Measurements from ENCODE around the gene MAN2A1.
"Not testable (repeated sequence)": the region's sequence is repeated elsewhere in the genome, so short reads cannot be mapped to it uniquely, and the experiment has no call there.

The MAN2A1 gene

DNA sequence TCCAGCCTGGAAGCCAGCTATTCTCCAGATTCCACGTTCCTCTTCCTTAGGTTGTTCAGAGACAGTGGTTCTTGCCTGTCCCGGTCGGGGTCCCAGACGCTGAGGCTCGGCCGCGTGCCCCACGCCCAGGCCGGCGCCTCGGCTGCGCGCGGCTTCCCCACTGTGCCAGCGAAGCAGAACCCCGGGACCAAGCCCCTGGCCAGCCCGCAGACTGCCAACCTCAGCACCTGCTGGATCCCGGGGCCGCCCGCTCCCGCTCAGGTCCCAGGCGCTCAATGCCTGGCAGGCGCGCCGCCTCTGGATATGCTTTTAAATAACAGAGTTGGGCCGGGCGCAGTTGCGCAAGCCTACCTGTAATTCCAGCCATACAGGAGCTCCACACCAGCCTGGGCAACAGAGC is 195.5 kb downstream of the MAN2A1 start:
- Histone ChIP-seq H3K27me3 (replicated peaks; ENCODE audit: control insufficient read depth, insufficient read depth, low read length) (no peaks in the 10 kb centered on the region), H3K36me3 (ENCODE audit: control insufficient read depth, insufficient read depth, low read length) (no peaks in the 10 kb centered on the region), H3K4me3 (replicated peaks; ENCODE audit: low read depth, low read length) (no peak overlapping the region)
- no peak for DNase-seq (ENCODE audit: extremely low read depth, insufficient read length)
- TF ChIP-seq, protein P1, sequence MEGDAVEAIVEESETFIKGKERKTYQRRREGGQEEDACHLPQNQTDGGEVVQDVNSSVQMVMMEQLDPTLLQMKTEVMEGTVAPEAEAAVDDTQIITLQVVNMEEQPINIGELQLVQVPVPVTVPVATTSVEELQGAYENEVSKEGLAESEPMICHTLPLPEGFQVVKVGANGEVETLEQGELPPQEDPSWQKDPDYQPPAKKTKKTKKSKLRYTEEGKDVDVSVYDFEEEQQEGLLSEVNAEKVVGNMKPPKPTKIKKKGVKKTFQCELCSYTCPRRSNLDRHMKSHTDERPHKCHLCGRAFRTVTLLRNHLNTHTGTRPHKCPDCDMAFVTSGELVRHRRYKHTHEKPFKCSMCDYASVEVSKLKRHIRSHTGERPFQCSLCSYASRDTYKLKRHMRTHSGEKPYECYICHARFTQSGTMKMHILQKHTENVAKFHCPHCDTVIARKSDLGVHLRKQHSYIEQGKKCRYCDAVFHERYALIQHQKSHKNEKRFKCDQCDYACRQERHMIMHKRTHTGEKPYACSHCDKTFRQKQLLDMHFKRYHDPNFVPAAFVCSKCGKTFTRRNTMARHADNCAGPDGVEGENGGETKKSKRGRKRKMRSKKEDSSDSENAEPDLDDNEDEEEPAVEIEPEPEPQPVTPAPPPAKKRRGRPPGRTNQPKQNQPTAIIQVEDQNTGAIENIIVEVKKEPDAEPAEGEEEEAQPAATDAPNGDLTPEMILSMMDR (IDR thresholded peaks at IDR 0.05; ENCODE audit: insufficient read depth, low read length, poor library complexity, severe bottlenecking) = no peak

DNA sequence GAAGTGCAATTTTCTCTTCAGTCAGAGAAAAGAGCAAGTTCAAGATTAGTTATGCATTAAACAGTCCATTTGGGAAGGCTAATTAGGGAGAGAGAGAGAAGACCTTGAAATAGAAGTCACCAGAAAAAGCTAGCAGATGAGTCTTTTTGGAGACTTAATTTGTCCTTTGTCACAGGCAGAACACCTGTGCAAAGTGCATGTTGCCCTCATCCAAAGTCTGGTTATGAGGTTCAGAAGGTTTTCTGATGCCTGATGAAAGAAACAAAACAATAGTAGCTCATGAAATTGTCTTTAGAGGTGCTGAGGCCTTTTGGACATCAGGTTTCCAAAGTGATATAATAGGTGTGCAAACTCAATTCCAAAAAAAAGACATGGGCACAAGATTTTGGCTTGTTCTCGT is 199.3 kb downstream of the MAN2A1 start:
- TF ChIP-seq, protein P1 (IDR thresholded peaks at IDR 0.05; ENCODE audit: insufficient read depth, low read length, poor library complexity, severe bottlenecking) = no peak
- Histone ChIP-seq H3K4me3 (replicated peaks; ENCODE audit: low read depth, low read length) (no peak overlapping the region), H3K36me3 (ENCODE audit: control insufficient read depth, insufficient read depth, low read length) (no peaks in the 10 kb centered on the region), H3K27me3 (replicated peaks; ENCODE audit: control insufficient read depth, insufficient read depth, low read length) (no peaks in the 10 kb centered on the region)
- DNase-seq (ENCODE audit: extremely low read depth, insufficient read length) = no peak

DNA sequence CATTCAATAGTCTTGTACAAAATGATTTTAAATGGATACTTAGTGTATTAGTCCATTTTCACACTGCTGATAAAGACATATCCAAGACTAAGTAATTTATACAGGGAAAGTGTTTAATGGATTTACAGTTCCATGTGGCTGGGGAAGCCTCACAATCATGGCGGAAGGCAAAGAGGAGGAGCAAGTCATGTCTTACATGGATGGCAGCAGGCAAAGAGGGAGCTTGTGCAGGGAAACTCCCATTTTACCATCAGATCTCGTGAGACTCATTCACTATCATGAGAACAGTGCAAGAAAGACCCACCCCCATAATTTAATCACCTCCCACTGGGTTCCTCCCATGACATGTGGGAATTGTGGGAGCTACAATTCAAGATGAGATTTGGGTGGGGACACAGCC is 203.5 kb downstream of the MAN2A1 start:
- H3K36me3 ChIP-seq (ENCODE audit: control insufficient read depth, insufficient read depth, low read length); DNase-seq (ENCODE audit: extremely low read depth, insufficient read length); H3K4me3 ChIP-seq (replicated peaks; ENCODE audit: low read depth, low read length); H3K27me3 ChIP-seq (replicated peaks; ENCODE audit: control insufficient read depth, insufficient read depth, low read length): not testable (repeated sequence)

DNA sequence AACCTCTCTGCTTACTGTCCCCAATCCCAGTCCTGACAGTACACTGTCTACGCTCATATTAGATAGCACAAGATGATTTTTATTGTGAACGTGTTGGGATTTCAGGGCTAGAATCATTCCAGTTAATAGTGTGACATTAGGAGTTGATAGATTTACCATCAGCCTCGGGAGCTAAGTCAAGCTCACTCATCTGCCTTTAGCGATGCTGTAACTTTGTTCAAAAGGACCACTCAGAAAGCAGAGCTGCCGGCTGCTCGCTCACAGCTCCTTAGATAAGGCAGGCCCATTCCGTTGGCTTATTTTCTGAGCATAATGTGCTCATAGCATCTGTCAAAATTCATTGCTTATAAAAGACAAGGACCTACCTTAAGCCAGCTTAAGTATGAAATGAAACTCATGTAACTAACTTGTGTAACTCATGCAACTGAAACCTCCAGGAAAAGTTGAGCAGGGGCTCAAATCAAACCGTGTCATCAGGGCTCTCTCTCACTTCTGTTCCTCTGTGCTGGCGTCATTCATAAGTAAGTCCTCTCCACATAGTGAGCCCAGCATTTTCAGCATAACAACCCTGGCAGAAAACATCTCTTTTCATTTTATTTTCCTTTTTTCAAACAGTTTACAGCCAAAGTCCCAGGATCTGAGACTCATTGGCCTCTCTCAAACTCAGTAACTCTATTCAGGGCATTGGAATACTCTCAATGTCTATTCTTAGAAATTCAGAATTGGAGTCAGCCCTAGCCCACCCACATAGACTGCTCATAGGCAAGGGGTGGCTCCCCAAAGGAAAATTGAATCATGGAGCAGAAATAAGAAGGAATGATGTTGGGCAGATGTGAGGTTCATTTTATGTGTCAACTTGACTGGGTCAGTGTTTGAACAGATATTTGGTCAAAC is 208.8 kb downstream of the MAN2A1 start:
- Histone ChIP-seq H3K4me3 (replicated peaks; ENCODE audit: low read depth, low read length) (no peak overlapping the region), H3K36me3 (ENCODE audit: control insufficient read depth, insufficient read depth, low read length) (no peaks in the 10 kb centered on the region), H3K27me3 (replicated peaks; ENCODE audit: control insufficient read depth, insufficient read depth, low read length) (no peaks in the 10 kb centered on the region)
- TF ChIP-seq, protein P1 (IDR thresholded peaks at IDR 0.05; ENCODE audit: insufficient read depth, low read length, poor library complexity, severe bottlenecking) = no peak
- no peak for DNase-seq (ENCODE audit: extremely low read depth, insufficient read length)

DNA sequence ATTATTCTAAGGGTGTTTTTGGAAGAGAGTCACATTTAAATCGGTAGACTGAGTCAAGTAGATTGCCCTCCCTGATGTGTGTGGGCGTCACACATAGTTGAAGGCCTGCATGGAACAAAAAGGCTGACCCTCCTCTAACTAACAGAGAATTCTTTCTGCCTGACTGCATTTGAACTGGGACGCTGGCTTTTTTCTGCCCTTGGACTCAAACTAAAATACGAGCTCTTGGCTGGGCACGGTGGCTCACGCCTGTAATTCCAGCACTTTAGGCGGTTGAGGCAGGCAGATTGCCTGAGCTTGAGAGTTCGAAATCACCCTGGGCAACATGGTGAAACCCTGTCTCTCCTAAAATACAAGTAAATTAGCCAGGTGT is 209.4 kb downstream of the MAN2A1 start:
- H3K36me3 ChIP-seq (ENCODE audit: control insufficient read depth, insufficient read depth, low read length) = no peaks in the 10 kb centered on the region
- H3K27me3 ChIP-seq (replicated peaks; ENCODE audit: control insufficient read depth, insufficient read depth, low read length) = no peaks in the 10 kb centered on the region
- TF ChIP-seq, protein P1 (IDR thresholded peaks at IDR 0.05; ENCODE audit: insufficient read depth, low read length, poor library complexity, severe bottlenecking) = no peak
- no peak overlapping the region for H3K4me3 ChIP-seq (replicated peaks; ENCODE audit: low read depth, low read length)
- DNase-seq (ENCODE audit: extremely low read depth, insufficient read length) = no peak

DNA sequence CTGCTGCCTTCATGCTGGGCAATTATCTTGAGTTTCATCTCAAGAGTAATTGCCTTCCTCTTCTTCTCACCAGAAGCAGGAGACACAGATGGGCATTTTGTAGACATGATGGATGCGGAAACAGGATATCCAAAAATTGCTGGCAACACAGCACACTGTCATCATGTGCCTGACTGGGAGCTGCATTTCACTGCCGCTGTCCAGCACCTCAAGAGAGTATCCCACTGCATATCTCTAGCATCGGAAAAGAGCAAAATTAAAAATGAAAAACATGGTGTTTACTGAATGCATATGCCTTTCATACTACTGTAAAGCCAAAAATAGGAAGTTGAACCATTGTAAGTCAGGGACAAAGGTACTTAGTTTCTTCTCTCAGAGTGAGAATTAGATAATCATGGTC is 210.7 kb downstream of the MAN2A1 start:
- TF ChIP-seq, protein P1 (IDR thresholded peaks at IDR 0.05; ENCODE audit: insufficient read depth, low read length, poor library complexity, severe bottlenecking) = no peak
- DNase-seq (ENCODE audit: extremely low read depth, insufficient read length) = no peak
- Histone ChIP-seq H3K4me3 (replicated peaks; ENCODE audit: low read depth, low read length) (no peak overlapping the region), H3K36me3 (ENCODE audit: control insufficient read depth, insufficient read depth, low read length) (no peaks in the 10 kb centered on the region), H3K27me3 (replicated peaks; ENCODE audit: control insufficient read depth, insufficient read depth, low read length) (no peaks in the 10 kb centered on the region; the same call in 1 of the 2 replicates)
